DMS153 treated with DMSO at 0.1 percent for 48 hours (cell line): Measurements from ENCODE around the gene PROS1.
"Not testable (repeated sequence)": the region's sequence is repeated elsewhere in the genome, so short reads cannot be mapped to it uniquely, and the experiment has no call there.

Experiments used
- DNase-seq: peaks from one replicate; lab custom pipeline; 2025; ENCODE audit not compliant: unreplicated experiment; lab: John Stamatoyannopoulos, UW

Gene PROS1

GRCh38 chr3:93969997-93970396 is 3.7 kb downstream of the PROS1 start:
- no peak for DNase-seq

DNA sequence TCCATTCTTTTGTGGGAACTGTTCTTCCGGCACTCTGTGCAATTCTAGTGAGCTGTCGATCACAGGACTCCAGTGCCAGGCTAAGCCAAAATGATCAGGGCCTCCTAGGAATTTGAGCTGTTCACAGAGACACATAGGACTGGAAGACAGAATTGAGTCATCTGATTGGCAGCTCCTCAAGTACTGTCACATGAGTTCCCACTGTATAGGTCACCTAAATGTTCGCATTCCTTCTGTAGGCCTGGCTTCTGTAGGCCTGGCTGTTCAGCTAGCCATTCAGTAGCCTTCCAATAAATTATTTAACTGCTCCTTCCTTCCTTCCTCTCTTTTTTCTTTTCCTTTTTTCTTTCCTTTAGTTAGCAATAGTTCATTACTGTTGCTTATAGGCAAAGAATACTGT is 4.3 kb downstream of the PROS1 start:
- DNase-seq: no peak

- not testable (repeated sequence) for DNase-seq
These were observed 8.6 kb downstream of the PROS1 start for GRCh38 chr3:93965106-93965505.

DNA sequence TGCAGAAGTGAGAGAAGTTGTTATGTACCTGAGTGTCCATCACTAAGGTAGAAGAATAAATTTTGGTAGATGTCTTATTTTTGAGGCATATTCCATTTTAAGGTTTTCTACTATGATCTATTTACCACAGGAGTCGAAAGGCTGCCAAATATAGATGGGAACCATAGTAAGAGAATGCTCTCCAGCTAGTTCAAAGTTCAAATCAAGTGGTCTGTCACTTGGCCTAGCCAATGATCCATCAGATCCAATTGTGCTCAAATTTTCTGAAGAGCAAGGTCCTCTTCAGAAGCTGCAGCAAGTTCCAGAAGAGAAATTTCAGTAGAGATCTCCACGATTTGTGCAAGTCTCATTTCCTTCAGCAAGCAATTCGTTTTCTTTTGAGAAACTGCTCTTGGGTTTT is 10.9 kb downstream of the PROS1 start:
- DNase-seq: no peak

- DNase-seq: no peak
These were observed 12.2 kb downstream of the PROS1 start for GRCh38 chr3:93961489-93961888.

- no peak for DNase-seq
These were observed 12.7 kb downstream of the PROS1 start for GRCh38 chr3:93961026-93961425.

DNA sequence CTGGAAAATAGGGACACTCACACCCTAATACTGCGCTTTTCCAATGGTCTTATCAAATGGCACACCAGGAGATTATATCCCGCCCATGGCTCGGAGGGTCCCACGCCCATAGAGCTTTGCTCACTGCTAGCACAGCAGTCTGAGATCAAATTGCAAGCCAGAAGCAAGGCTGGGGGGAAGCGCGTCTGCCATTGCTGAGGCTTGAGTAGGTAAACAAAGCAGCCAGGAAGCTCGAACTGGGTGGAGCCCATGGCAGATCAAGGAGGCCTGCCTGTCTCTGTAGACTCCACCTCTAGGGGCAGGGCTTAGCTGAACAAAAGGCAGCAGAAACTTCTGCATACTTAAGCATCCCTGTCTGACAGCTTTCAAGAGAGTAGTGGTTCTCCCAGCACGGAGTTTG is 23.7 kb downstream of the PROS1 start:
- DNase-seq: not testable (repeated sequence)

GRCh38 chr3:93937485-93937884 is 36.2 kb downstream of the PROS1 start:
- not testable (repeated sequence) for DNase-seq

DNA sequence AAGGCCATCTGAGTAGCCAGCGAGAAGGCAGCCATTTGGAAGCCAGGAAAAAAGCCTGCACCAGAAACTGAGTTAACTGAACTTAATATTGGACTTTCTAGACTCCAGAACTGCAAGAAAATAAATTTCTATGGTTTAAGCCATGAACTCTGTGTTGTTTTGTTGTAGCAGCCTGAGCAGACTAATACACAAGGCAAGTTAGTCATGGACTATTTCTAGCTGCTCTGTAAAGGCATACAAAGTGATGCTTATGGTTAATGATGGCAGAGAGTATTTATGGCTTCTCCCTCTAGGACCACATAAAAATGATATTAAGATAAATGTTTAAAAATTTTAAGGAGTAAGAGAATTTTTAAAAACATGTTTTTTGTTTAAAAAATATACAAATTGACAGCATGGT is 37.1 kb downstream of the PROS1 start:
- no peak for DNase-seq

DNA sequence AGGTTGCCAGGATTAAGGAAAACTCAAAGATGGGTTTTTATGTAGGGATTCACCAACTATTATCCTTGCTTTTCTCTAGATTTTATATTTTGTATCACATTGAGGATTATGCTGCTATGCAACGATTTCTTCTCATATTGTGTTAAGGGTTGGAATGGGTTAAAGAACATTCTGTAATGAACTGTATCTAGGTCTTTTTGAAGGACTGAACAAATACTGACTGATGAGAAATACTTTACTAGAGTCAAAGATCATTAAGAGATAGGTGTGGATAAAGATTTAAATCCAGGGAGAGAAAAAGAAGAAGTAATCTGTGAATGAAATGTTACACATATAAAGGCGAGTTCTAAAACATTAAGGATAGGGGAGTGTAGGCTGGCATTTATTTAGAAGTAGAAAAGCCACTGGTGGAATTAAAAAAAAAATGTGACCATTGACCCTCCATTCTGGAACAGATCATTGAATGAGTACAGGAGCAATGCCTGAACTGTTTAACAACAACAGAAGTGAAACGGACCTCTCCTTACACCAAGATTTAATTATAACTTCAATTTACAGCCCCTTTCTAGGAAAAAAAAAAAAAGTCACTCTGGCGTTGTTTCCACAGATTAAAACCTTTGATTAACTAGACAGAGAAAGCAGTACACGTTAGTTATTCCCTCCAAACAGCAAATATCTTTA is 39.2 kb downstream of the PROS1 start:
- DNase-seq: no peak

DNA sequence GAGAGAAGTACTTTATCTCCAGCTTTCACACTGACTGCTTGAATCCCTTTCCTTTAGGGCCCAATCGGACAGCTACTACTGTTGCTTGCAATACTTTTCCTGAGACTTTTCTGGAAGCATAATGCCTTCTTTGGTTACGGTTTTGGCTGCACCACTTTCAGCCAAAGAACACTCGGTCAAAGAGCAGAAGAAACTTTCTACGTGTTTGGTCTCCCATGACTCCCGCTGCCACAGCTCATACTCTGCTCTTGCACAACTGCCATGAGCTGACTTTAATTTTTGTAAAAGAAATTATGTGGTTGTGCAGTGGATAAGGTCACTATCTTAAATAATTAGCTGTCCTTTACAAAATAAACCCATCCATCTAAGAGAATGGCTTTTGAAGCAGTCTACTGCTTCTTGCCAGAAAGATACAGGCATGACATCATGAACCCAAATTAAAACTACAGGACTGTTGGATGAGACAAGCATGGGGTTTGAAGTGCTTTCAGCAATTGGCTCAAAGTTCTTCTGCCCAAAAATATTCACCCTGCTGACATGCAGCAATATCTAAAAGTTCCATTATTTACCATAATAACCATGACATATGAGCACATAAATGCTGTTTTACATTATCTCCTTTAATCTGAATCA is 42.0 kb downstream of the PROS1 start:
- DNase-seq: no peak

- DNase-seq: no peak
These were observed 43.7 kb downstream of the PROS1 start for GRCh38 chr3:93930041-93930440.

DNA sequence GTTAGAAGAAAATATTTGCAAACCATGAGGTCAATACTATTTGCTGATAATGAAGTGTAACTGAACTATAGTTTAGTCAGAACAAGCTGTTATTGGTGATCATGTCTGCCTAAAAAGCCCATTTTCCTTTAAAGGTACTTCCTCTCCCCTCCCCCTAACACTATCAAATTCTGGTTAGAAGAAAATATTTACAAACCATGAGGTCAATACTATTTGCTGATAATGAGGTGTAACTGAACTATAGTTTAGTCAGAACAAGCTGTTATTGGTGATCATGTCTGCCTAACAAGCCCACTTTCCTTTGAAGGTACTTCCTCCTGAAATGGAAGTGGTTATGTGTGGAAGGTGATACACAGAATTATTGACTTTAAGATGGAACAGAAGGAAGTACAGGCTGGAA is 46.9 kb downstream of the PROS1 start:
- DNase-seq: no peak

- DNase-seq: no peak
These were observed 49.2 kb downstream of the PROS1 start for GRCh38 chr3:93924491-93924890.

GRCh38 chr3:93923006-93923405 is 50.7 kb downstream of the PROS1 start:
- no peak for DNase-seq

GRCh38 chr3:93917546-93918029 is 56.1 kb downstream of the PROS1 start:
- not testable (repeated sequence) for DNase-seq

DNA sequence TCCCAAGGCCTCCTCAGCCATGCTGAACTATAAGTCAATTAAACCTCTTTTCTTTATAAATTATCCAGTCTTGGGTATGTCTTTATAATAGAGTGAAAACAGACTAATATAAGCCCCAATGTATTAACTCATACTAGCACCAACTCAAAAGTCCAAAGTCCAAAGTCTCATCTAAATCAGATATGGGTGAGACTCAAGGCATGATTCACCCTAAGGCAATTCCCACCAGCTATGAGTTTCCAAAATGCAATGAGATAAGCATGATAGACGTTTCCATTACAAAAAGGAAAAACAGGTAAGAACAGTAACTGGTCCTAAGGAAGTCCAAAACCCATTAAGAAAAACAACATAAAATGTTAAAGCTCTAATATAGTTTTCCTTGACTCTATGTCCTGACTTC is 60.1 kb downstream of the PROS1 start:
- not testable (repeated sequence) for DNase-seq

GRCh38 chr3:93911206-93911605 is 62.5 kb downstream of the PROS1 start:
- DNase-seq: no peak

- no peak for DNase-seq
These were observed 63.6 kb downstream of the PROS1 start for GRCh38 chr3:93910097-93910496.

GRCh38 chr3:93907132-93907531 is 66.6 kb downstream of the PROS1 start:
- no peak for DNase-seq

DNA sequence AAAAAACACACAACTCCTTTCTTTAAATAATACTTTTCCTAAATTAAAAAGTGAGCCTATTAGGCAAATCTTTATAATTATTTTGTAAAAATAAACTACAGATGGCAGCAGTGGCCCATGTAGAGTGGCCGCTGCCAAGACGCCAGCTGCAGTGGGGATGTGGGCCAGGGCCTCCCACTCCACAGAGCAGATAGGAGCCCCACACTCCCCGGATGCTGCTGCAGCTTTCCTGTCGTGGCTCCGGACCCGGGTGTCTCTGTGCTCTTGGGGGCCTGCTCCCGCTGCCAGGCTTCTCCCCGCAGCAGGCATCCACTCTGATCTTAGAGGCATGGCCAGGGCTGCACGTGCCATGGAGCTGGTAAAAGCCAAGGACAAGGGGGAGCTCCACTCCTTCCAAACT is 67.5 kb downstream of the PROS1 start:
- DNase-seq: no peak

DNA sequence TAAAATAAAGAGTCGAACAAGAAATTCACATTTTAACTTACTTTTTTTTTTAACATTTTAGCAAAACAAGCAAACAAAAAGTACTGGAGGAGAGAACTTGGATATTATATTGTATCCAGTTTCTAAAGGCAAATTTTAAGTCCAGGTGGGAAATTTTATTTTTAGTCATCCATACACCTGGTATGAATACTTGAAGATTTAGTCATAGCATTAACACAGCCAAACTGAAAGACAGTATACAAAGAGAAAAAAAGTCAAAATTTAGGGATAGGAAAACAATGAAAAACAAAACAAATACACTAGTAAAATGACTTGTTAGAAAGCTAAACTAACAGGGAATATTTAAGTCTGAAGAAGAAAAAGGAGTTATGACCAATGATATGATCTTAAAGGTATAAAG is 69.1 kb downstream of the PROS1 start:
- no peak for DNase-seq
